Panc1 (cell line): ENCODE measurements around the gene EP300.

Experiments
- POLR2AphosphoS5 ChIP-seq: IDR thresholded peaks from 2 replicates; pipeline ENCODE4 v1.6.1; 2012; ENCODE audit warnings: mild to moderate bottlenecking, low read depth, low read length, moderate library complexity
- TF ChIP-seq, protein P1 (sequence below): fragments of 450-650 bp; IDR thresholded peaks from 2 replicates; pipeline ENCODE4 v1.5.1; 2017; ENCODE audit warnings: mild to moderate bottlenecking

GRCh38 chr22:41043722-41044121 is 48.7 kb upstream of the EP300 start:
- no peak for TF ChIP-seq POLR2AphosphoS5
- TF ChIP-seq, protein P1, sequence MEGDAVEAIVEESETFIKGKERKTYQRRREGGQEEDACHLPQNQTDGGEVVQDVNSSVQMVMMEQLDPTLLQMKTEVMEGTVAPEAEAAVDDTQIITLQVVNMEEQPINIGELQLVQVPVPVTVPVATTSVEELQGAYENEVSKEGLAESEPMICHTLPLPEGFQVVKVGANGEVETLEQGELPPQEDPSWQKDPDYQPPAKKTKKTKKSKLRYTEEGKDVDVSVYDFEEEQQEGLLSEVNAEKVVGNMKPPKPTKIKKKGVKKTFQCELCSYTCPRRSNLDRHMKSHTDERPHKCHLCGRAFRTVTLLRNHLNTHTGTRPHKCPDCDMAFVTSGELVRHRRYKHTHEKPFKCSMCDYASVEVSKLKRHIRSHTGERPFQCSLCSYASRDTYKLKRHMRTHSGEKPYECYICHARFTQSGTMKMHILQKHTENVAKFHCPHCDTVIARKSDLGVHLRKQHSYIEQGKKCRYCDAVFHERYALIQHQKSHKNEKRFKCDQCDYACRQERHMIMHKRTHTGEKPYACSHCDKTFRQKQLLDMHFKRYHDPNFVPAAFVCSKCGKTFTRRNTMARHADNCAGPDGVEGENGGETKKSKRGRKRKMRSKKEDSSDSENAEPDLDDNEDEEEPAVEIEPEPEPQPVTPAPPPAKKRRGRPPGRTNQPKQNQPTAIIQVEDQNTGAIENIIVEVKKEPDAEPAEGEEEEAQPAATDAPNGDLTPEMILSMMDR = no peak
